NCI-H2107 (cell line): ENCODE results near the gene NCOA5.
"Not testable (repeated sequence)": the region's sequence is repeated elsewhere in the genome, so short reads cannot be mapped to it uniquely, and the experiment has no call there.

Source experiments
- DNase-seq: peaks from one replicate; lab custom pipeline; 2025; lab: John Stamatoyannopoulos, UW

The NCOA5 gene

DNA sequence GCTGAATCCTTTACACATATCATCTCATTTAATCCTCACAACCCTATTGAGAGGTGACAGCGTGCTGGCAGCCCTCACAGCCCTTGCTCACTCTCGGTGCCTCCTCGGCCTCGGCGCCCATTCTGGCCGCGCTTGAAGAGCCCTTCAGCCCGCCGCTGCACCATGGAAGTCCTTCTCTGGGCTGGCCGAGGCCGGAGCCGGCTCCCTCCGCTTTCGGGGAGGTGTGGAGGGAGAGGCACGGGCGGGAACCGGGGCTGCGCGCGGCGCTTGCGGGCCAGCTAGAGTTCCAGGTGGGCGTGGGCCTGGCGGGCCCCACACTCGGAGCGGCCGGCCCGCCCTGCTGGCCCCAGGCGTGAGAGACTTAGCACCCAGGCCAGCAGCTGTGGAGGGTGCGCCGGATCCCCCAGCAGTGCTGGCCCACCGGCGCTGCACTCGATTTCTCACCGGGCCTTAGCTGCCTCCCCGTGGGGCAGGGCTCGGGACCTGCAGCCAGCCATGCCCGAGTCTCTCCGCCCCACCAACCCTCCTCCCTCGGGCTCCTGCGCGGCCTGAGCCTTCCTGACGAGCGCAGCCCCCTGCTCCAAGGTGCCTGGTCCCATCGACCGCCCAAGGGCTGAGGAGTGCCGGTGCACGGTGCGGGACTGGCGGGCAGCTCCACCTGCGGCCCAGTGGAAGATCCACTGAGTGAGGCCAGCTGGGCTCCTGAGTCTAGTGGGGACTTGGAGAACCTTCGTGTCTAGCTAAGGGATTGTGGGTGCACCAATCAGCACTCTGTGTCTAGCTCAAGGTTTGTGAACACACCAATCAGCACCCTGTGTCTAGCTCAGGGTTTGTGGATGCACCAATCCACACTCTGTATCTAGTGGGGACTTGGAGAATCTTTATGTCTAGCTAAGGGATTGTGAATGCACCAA lies 2.1 kb upstream of the NCOA5 start:
- not testable (repeated sequence) for DNase-seq

DNA sequence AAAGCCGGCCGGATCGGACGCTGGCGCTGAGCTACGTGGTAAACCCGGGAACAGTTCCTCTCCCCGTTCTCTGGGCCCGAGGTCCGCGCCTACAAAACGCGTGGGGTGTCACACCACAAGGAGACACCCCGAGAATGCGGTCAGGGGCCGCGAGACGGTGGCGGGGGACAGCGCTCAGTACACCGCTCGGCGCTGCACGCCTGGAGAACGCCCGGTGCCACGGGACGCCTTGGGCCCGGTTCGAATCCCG lies 670 bp downstream of the NCOA5 start:
- no peak for DNase-seq

DNA sequence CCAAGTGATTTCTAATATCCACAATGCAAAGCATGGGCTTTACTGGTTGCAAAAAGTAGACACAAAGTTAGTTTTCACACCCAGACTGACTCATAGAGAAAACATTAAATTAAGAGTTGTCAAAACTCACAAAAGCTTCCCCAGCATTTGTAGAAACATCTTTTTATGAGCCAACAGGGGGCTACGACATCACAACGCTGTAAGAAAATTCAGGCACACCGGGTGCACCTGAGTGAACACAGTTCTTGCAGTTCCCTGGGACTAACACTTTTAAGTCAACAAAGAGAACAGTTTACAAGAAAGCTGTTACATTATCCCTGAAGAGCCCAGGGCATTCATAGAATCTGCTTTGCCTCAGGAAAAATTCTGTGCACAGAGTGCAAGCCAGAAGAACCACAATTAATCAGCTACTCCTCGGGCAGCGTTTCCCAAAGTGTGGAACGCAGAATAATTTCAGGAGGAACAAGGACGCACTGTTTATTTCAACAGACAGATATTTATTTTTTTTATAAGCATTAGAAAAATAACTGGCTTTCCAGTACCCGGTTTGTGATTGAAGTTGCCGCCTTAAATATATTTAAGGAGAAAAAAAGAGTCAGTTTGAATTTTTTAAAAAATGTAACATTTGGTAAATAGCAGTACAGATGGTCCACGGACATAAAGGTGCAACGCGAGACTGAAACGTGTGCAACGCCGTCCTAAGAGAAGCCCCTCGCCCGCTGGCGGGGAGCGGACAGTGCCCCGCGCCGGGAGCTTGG lies 1.2 kb downstream of the NCOA5 start:
- no peak for DNase-seq

GRCh38 chr20:46087161-46087560 lies 2.6 kb downstream of the NCOA5 start:
- no peak for DNase-seq

GRCh38 chr20:46085179-46085851 lies 4.4 kb downstream of the NCOA5 start:
- no peak for DNase-seq

DNA sequence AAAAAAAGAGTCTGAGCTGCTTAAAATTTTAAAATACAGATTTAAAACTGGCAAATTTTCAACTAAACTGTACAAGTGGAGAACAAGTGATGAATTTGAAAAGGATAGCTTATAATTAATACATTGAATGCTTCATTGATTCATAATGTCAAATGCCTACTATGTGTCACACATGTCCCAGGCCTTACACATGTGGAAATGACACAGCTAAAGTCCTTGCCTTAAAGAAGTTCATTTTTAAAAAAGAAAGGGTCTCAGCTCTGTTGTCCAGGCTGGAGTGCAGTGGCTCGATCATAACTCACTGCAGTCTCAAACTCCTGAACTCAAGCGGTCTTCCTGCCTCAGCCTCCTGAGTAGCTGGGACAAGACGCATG lies 5.0 kb downstream of the NCOA5 start:
- no peak for DNase-seq

GRCh38 chr20:46083531-46084061 lies 6.2 kb downstream of the NCOA5 start:
- no peak for DNase-seq

DNA sequence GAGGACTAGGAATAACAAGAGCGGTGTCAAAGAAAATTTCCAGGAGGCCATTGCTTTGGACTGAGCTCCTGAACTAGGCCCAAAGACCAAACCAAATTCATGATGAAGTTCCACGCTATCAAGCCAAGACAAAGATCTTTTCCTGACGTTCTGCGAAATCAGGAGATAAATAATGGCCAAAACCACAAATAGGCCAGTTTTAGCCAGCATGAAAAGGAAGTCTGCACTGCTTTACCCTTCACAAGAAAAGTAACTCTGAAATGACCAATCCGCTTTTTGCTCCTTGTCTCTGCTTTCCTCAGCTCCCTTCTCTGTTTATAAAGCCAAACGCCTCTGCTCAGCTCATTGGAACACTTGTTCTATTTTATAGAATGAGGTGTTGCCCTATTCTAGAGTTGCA lies 6.7 kb downstream of the NCOA5 start:
- no peak for DNase-seq

GRCh38 chr20:46081074-46081473 lies 8.7 kb downstream of the NCOA5 start:
- no peak for DNase-seq

DNA sequence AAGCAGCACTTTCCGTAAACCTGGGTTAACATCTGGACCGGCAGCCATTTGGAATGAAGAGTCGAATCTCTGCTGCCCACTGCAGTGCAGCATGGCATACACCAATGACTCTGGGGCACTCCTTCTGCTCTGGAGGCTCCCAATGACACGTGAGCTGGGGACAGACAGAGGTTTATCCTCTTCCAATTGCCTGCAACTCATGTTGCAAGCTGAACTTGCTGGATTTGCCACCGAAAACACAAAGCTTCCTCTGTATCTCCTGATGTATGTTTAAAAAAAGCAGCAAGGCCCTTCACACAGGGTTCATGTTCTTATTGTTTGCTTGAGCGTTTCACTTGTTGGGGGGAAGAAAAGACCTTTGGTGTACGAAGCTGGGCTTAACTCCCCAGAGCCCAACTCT lies 10.8 kb downstream of the NCOA5 start:
- DNase-seq: no peak

DNA sequence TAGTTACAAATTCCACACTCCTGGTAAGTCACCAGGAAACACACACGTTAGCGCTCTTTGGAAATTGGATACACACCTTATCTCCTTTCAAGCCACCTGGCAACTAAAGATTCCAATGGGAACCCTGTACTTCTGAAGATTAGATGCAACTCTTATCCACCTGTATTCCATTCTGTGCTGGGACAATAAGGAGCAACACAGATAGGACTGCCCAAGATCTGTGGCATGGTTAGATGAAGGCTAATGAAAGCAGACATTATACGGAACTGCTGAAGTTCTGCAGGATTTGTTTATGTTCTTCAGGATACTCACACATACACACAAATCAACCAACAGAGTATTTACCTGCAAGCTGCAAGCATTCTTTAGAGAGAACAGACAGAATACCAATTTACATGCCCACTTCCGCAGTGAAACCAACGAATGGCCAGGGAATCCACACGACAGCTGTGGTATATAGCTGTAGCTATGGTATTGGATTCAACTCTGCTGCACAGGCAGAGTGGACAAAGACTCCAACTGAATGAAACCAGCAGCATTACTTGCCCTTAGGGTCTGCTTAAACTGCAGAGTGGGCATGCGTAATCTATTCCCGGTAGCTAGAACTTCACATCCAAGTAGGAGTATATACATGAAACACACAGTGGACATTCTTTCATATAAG lies 12.0 kb downstream of the NCOA5 start:
- DNase-seq: no peak

DNA sequence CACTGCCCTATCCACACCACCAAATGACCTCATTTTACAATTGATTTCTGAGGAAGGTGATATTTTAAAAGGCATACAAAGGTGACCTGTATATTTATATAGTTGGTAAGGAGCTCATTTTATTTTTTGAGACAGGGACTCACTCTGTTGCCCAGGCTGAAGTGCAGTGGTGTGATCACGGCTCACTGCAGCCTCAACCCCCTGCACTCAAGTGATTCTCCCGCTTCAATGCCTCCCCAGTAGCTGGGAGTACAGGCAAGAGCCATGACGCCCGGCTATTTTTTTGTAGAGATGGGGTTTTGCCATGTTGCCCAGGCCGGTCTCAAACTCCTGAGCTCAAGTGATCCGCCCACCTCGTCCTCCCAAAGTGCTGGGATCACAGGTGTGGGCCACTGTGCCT lies 13.0 kb downstream of the NCOA5 start:
- DNase-seq: no peak

- no peak for DNase-seq
Measured at GRCh38 chr20:46074006-46074405, 15.8 kb downstream of the NCOA5 start.

DNA sequence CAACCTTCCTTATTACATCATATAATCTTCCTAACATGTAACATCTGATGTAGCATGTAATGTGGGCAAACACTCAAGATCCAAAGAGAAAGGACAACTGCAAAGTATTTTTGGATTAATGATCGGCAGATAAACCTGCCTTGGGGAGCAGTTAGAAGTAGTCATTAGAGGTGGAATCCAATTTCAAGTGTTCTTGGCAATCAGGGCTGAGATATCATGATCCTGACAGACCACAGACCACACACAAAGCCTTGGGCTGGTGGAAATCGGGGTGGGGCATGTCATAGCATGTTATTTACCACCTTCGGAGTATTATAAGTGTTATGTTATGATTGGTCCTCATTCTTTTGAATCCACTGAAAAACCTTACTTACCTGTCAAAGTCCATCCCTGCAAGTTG lies 16.3 kb downstream of the NCOA5 start:
- DNase-seq: no peak

GRCh38 chr20:46073024-46073423 lies 16.7 kb downstream of the NCOA5 start:
- no peak for DNase-seq

GRCh38 chr20:46071573-46071972 lies 18.2 kb downstream of the NCOA5 start:
- DNase-seq: no peak

DNA sequence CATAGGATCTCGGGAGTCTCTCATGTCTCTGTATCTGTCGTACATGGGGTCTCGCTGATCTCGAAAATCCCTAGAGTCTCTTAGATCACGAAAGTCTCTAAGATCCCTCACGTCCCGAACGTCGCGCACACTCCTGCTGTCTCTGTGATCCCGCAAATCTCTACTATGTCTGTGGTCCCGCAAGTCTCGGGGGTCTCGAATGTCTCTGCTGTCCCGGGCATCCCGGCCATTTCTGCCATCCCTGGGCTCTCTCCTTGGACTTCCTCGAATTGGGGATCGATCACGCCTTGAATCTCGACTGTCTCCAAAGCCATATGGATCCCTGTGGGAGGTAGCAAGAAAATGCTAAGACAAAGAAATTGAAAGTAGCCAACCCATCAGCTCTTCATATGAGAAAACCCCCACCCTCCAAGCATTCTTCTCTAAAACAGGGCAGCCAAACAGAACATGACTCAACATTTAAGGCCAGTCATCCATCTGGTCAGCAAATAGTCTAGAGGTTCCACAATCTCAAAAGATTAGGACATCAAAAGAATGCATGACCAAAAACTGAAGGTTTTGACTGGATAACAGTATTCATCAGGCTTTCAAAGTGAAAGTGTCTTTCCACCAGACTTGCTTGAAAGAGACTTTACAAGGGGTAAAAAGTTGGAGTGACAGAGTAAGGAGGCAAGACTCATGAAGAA lies 19.4 kb downstream of the NCOA5 start:
- no peak for DNase-seq

DNA sequence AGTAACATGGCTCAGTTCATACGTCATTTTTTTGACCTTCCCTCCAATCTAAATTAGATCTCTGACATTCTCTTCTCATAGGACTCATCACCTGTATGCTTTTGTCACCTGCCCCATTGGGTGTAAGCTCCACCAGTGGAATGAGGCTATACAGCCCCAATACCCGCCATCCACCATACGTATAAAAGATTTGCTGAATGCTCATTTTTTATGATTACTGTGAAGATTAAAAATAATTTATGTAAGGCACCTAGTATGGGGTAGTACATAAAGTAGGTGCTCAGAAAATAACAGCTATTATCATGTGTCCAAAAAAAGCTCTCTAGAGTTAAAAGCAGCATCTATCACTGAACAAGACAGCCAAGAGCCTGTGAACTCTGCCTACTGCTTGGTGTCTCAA lies 24.1 kb downstream of the NCOA5 start:
- no peak for DNase-seq

- no peak for DNase-seq
Measured at GRCh38 chr20:46065006-46065405, 24.8 kb downstream of the NCOA5 start.

DNA sequence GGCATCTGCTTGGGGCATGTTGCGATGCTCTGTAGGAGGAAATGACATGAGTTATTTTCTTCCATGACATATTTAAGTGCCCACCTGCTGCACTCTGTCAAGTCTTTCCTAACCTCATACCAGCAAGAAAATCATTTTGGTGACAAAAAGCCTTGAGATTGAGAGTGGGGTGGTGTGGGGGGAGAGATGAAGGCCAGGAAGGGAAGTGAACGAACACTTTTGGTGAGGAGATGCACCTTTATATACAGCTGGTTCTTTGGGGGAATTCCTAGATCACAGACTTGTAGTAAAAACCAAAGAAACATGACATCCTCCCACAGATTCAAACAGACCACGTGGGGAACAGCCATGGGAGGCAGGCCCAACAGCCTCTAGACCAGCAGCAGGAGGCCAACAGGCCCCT lies 26.1 kb downstream of the NCOA5 start:
- DNase-seq: no peak

DNA sequence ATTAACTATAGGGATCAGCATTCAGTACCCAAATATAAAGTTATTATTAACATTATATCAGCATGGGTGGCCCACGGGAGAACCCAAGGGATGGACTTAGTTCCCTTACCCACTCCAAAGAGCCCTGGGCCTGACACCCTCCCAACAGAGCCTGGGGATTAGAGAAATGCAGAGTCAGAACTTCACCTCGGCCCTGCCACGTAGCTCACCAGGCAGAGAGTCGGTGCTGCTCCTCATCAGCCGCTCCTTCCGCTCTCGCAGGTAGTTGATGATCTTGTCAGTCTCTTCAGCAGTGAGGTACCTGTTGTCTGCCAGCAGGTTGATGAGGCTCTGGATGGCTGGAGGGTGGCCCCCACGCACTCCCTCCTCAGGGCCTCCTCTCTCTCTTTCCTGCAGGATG lies 26.6 kb downstream of the NCOA5 start:
- no peak for DNase-seq

- no peak for DNase-seq
Measured at GRCh38 chr20:46062621-46063020, 27.1 kb downstream of the NCOA5 start.
